GM12891 (cell line): ENCODE measurements around the gene TBL3.
"Not testable (repeated sequence)": the region's sequence is repeated elsewhere in the genome, so short reads cannot be mapped to it uniquely, and the experiment has no call there.

ENCODE experiments used
- DNase-seq: peaks from one replicate; pipeline ENCODE4 v3.0.0; 2011; ENCODE audit warnings: low spot score; ENCODE audit not compliant: insufficient read length
- FAIRE-seq: peaks from 2 replicates; lab custom pipeline; 2011; peaks lifted over from hg19 to GRCh38; lab: Jason Lieb, UNC
- PAX5 ChIP-seq: IDR thresholded peaks from 2 replicates; pipeline ENCODE4 v1.6.1; 2011; ENCODE audit warnings: low read length, moderate library complexity, mild to moderate bottlenecking; ENCODE audit not compliant: insufficient read depth, severe bottlenecking
- POLR2A ChIP-seq: IDR thresholded peaks from 2 replicates; pipeline ENCODE4 v1.6.1; 2011; ENCODE audit warnings: low read depth, low read length, control low read depth
- POLR2AphosphoS5 ChIP-seq: IDR thresholded peaks from 2 replicates; pipeline ENCODE4 v1.6.1; 2011; ENCODE audit warnings: low read depth, low read length, control low read depth
- POU2F2 ChIP-seq: IDR thresholded peaks from 2 replicates; pipeline ENCODE4 v1.6.1; 2011; ENCODE audit warnings: low read depth, mild to moderate bottlenecking, control low read depth, low read length, moderate library complexity
- SPI1 ChIP-seq: IDR thresholded peaks from 2 replicates; pipeline ENCODE4 v1.6.1; 2011; ENCODE audit warnings: low read depth, low read length, control low read depth
- TAF1 ChIP-seq: IDR thresholded peaks from 2 replicates; pipeline ENCODE4 v1.6.1; 2011; ENCODE audit warnings: low read depth, low read length, control low read depth

TBL3 gene

GRCh38 chr16:2004795-2005517 lies 33.1 kb downstream of the TBL3 start:
- TF ChIP-seq POU2F2, result no peak
- no peak for TF ChIP-seq PAX5
- TF ChIP-seq POLR2AphosphoS5, result no peak
- TF ChIP-seq POLR2A, result no peak
- TF ChIP-seq SPI1, result no peak
- no peak for DNase-seq

GRCh38 chr16:2005646-2006045 lies 33.8 kb downstream of the TBL3 start:
- DNase-seq, result no peak
- TF ChIP-seq TAF1 (no peak), POLR2AphosphoS5 (no peak), POU2F2 (no peak), POLR2A (no peak), PAX5 (no peak), SPI1 (no peak)
- FAIRE-seq, result no peak

More at GRCh38 chr16:2004795-2005517, 33.1 kb downstream of the TBL3 start:
- FAIRE-seq, result no peak

DNA sequence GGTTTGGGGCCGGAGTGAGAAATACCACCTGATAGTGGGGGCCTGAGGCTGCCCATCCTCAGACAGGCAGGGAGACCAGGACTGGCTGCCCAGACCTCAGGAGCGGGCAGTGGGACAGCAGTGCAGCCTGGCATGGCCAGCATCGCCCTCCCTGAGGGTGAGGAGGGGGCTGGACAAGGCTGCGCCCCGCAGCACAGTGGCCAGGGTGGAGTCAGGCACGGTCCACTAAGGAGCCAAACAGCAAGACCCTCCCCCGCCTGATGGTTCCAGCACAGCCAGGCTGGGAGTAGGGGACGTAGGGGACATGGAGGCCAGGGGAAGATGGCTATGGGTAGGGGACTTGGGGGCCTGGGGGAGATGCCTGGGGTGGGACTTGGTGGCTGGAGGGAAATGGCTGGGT lies 34.5 kb downstream of the TBL3 start:
- DNase-seq (no peak), FAIRE-seq (no peak)
- no peak for TF ChIP-seq SPI1
- no peak for TF ChIP-seq PAX5
- no peak for TF ChIP-seq POU2F2
- TF ChIP-seq TAF1, result no peak
- TF ChIP-seq POLR2AphosphoS5, result no peak
- TF ChIP-seq POLR2A, result no peak

GRCh38 chr16:2007081-2007836 lies 35.4 kb downstream of the TBL3 start:
- FAIRE-seq, result no peak
- TF ChIP-seq POLR2AphosphoS5 (no peak), POU2F2 (no peak), POLR2A (no peak), TAF1 (no peak), SPI1 (no peak), PAX5 (no peak)
- no peak for DNase-seq

DNA sequence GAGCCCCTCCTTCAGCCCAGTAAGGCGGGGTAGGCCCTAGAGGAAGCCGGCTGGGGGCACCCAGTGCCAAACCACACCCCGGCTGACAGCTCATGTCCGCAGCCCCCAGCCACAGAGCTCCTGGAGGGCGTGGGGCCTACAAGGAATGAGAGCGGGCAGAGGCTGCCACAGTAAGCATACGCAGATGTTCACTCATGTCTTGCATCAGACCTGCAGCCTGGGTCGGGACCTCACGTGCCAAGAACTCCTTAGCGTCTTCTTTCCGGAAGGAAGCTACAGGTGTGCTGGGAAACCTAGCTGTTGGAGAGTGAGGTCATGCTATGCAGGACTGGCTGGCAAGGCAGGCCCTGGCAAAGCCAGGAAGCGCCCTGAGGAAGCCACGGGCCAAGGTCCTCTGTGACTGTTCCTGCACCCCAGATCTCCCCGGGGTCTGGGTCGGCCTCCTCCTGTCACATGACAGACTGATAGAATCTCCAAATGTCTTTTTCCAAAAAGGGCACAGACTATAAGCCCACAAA lies 36.2 kb downstream of the TBL3 start:
- peak; percentile 39; the same call in 1 of the 2 replicates for TF ChIP-seq POLR2AphosphoS5
- TF ChIP-seq POLR2A, result 0 out of 2 replicates have a peak, but pooled peaks have one; percentile 31
- peak; percentile 46; the same call in 1 of the 2 replicates for TF ChIP-seq POU2F2
- no peak for TF ChIP-seq PAX5
- DNase-seq, result no peak
- FAIRE-seq, result peak; percentile 58

- DNase-seq (no peak), FAIRE-seq (peak; percentile 58)
These were observed 36.8 kb downstream of the TBL3 start for GRCh38 chr16:2008631-2009163.

GRCh38 chr16:2009164-2009711 lies 37.4 kb downstream of the TBL3 start:
- TF ChIP-seq POLR2A (no peak; the same call in 1 of the 2 replicates), POU2F2 (no peak), POLR2AphosphoS5 (no peak; the same call in 1 of the 2 replicates)
- no peak for DNase-seq

More at GRCh38 chr16:2008631-2009163, 36.8 kb downstream of the TBL3 start:
- TF ChIP-seq SPI1 (no peak), POU2F2 (no peak), POLR2AphosphoS5 (no peak), POLR2A (no peak), TAF1 (no peak), PAX5 (no peak)

DNA sequence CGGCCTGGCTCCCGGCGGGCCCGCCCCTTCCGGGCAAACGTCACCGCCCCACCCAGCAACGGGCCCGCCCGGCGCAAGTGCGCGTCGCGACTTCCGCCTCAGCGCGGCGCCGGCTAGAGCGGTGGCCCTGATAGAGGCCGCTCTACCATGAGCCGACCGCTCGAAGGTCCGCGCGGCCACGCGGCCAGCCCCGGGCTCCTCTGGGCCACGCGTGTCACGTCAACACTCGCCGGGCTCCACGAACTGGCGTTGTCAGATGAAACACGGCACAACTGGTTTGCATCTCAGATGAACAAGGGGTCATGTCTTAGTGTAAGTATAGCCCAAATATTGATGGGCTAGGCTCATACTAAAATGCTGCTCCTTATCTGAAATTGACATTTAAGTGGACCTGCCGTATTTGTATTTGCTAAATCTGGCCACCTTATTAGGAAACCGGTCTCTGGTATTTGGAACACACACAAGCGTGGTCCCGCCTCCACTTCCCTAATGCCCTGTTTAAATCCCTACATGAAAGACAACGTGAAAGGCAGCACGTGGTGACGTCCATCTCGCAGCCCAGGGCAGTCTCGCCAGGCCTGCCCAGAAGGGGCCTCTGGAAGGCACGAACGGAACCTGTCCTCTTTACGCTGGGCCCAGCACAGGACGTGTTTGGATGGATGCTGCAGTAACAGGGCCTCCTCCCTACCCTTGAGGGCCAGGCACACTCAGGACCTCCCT lies 38.1 kb downstream of the TBL3 start, which contains the start of gene ZNF598:
ZNF598 (minus strand) TSS at position 31 of the 720 bp plus-strand sequence.
- DNase-seq (peak; percentile 97), FAIRE-seq (peak; percentile 98)
- TF ChIP-seq SPI1 (peak; percentile 56), POLR2AphosphoS5 (peak; percentile 82), POU2F2 (peak; percentile 52), TAF1 (peak; percentile 50), POLR2A (peak; percentile 87), PAX5 (no peak)

More at GRCh38 chr16:2009164-2009711, 37.4 kb downstream of the TBL3 start:
- no peak for FAIRE-seq

DNA sequence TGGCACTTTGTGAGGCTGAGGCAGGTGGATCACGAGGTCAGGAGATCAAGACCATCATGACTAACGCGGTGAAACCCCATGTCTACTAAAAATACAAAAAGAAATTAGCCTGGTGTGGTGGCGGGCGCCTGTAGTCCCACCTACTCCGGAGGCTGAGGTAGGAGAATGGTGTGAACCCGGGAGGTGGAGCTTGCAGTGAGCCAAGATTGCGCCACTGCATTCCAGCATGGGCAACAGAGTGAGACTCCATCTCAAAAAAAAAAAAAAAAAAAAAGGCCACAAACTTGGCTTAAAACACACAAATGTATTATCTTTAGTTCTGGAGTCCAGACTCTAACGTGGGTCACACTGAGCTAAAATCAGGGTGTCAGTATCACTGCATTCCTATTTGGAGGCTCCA lies 39.9 kb downstream of the TBL3 start:
- DNase-seq, FAIRE-seq: not testable (repeated sequence)
